Measurements from ENCODE around the gene BMP7. TPM values are rescaled to one million over a fixed set of nuclear protein-coding genes. Genes with fewer than 3 reads are reported as not detected.

Gene BMP7
- total RNA-seq, 1 donor from 2014 or later: 3.7 TPM

DNA sequence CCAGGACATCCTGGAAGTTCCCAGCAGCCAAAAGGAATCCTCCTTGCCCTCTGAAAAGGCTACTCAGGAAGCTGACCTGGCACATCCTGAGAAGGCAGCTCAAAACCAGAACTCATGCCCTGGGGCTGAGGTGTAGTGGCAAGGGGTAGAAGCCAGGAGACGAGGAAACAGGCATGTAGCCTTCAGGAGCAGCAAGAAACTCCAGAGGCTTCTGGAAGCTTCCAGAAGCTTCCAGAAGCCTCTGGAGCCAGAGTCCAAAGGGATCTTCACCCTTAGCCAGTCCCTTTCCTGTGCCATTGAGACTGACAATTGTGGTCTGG, 43.9 kb downstream of the BMP7 start:
- TF ChIP-seq, protein P1, sequence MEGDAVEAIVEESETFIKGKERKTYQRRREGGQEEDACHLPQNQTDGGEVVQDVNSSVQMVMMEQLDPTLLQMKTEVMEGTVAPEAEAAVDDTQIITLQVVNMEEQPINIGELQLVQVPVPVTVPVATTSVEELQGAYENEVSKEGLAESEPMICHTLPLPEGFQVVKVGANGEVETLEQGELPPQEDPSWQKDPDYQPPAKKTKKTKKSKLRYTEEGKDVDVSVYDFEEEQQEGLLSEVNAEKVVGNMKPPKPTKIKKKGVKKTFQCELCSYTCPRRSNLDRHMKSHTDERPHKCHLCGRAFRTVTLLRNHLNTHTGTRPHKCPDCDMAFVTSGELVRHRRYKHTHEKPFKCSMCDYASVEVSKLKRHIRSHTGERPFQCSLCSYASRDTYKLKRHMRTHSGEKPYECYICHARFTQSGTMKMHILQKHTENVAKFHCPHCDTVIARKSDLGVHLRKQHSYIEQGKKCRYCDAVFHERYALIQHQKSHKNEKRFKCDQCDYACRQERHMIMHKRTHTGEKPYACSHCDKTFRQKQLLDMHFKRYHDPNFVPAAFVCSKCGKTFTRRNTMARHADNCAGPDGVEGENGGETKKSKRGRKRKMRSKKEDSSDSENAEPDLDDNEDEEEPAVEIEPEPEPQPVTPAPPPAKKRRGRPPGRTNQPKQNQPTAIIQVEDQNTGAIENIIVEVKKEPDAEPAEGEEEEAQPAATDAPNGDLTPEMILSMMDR (conservative IDR thresholded peaks at IDR 0.05; ENCODE audit: low read depth, low read length): no peak
- no peak overlapping the region for H3K4me3 ChIP-seq (ENCODE audit: low read depth, low read length)
- no peak for DNase-seq (ENCODE audit: low read depth)

DNA sequence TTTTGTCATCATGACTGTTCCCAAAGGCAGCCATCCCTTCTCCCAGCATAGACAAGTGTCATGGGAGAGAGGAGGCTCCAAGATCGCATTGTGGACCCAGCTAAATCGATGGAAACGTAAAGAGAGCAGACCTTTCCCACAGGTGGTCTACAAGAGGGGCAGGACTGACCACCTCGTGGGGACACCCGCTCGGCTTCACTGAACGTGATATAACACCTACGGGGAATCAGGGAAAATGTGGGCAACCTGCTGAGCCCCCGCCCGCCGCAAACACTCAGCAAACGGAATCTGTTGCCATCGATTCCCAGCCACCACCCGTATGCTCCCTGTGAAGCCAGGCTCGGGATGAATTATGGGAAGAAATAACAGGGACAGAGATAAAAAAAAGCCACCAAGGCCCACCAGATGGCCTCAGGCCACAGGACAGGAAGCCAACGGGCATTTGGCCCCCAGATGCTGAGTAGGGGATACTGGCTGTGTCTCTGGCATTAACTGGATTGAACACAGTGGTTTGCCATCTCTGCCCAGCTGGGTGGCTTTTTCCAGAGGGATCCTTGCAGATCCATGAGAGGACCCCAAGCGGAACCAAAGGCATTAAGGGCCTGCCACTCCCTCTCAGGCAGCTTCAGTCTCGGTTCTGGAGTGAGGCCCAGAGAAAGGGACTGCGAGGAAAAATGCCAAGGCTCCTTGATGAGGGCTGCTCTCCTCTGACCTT, 44.4 kb downstream of the BMP7 start:
- DNase-seq (ENCODE audit: low read depth): no peak
- H3K4me3 ChIP-seq (ENCODE audit: low read depth, low read length): no peak overlapping the region
- TF ChIP-seq, protein P1 (conservative IDR thresholded peaks at IDR 0.05; ENCODE audit: low read depth, low read length): no peak

DNA sequence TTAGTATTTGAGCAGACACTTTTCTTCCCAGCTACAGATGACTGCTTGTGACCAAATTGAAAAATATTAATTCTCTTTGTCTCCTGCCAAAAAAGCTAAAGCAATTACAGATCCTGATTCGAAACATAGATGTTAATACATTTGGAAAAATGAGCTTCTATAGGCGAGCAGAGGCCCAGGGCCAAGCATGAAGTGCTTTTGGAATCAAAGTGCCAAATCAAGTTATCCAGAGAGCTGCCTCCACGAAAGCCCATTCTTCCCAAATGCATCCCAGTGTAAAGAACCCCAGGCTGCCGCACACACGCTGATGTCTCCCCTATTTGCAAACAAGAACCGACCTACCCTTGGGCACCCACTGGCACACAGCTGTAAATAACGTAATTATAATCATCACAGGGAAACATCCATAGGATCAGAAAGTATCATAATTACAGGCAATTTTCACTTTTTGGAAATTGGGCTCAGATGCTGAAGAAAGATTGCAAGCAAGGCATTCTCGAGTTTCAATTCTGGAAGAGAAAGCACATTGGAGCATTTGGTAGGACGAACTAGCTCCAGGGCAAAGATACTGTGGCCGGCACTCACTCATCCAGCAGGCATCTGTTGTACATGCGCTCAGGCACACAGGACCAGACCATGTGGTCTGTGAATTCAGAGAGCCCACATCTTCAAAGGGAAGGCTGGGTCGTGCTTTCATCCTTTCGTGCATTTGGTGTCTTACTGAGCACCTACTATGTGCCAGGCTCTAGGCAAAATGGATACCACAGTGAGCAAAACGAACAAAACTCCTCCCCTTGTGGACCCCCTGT, 45.9 kb downstream of the BMP7 start:
- H3K4me3 ChIP-seq (ENCODE audit: low read depth, low read length): no peak overlapping the region
- TF ChIP-seq, protein P1 (conservative IDR thresholded peaks at IDR 0.05; ENCODE audit: low read depth, low read length): no peak
- DNase-seq (ENCODE audit: low read depth): no peak

DNA sequence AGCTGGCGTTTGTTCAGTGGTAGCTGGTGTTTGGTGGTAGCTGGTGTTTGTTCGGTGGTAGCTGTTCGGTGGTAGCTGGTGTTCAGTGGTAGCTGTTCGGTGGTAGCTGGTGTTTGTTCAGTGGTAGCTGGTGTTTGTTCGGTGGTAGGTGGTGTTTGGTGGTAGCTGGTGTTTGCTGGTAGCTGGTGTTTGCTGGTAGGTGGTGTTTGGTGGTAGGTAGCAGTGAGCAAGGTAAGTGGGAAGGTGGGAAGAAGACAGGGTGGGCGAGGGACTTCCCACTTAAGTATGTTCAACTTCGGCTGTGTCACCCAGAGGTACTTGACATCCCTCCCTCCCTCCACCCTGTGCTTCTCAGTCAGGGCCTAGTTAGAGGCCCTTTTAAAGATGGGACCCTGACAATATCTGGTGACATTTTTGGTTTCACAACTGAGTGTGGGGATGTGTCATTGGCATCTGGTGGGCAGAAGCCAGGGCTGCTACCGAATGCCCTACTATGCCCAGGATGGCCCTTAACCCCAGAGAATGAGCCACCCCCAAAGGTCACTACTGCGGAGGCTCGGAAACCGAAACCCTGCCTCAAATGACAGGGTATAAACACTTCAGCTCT, 47.3 kb downstream of the BMP7 start:
- DNase-seq (ENCODE audit: low read depth): no peak
- TF ChIP-seq, protein P1 (conservative IDR thresholded peaks at IDR 0.05; ENCODE audit: low read depth, low read length): no peak
- H3K4me3 ChIP-seq (ENCODE audit: low read depth, low read length): no peak overlapping the region

DNA sequence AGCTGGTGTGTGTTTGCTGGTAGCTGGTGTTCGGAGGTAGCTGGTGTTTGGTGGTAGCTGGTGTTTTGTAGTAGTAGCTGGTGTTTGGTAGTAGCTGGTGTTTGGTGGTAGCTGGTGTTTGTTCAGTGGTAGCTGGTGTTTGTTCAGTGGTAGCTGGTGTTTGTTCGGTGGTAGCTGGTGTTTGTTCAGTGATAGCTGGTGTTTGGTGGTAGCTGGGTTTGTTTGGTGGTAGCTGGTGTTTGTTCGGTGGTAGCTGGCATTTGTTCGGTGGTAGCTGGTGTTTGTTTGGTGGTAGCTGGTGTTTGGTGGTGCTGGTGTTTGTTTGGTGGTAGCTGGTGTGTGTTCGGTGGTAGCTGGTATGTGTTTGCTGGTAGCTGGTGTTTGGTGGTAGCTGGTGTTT, 48.0 kb downstream of the BMP7 start:
- DNase-seq (ENCODE audit: low read depth): no peak
- TF ChIP-seq, protein P1 (conservative IDR thresholded peaks at IDR 0.05; ENCODE audit: low read depth, low read length): no peak
- no peak overlapping the region for H3K4me3 ChIP-seq (ENCODE audit: low read depth, low read length)

DNA sequence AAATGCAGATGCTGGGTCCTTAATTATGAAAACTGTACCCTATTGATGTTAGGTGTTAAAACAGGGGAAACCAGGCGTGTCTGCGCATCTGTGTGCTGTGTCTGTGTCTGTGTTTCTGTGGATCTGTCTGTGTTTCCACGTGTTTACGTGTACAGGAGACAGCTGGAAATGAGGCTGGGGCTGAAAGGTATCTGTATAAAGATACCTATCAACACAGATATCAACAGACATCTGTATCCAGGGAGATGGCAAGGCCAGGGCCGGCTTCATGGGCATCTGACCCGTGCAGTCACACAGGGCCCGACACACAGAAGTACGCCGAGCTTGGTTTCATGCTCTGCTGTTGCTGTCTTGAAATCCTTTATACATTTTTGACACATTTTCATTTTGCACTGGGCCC, 48.6 kb downstream of the BMP7 start:
- DNase-seq (ENCODE audit: low read depth): no peak
- no peak overlapping the region for H3K4me3 ChIP-seq (ENCODE audit: low read depth, low read length)
- TF ChIP-seq, protein P1 (conservative IDR thresholded peaks at IDR 0.05; ENCODE audit: low read depth, low read length): no peak
